Endothelial cell of umbilical vein (primary cell): ENCODE data around the gene CFAP45. TPM values are rescaled to one million over a fixed set of nuclear protein-coding genes. Genes with fewer than 3 reads are reported as not detected.

Experiments used
- BruUV-seq: library from RNA; stranded (reverse); fragments of 400-500 nt; replicated peaks from 2 replicates; lab custom pipeline; 2021; lab: Mats Ljungman, UMichigan
- CTCF ChIA-PET: fragments of 300-600, 350-600 bp; sonication (Branson Sonifier 250); formaldehyde crosslinking; loops from one replicate; lab custom pipeline; 2021; ENCODE audit warnings: antibody characterized with exemption, inconsistent platforms; lab: Charles Lee
- POLR2A ChIA-PET: fragments of 300-600, 350-600 bp; sonication (Branson Sonifier 250); formaldehyde crosslinking; loops from one replicate; lab custom pipeline; 2021; ENCODE audit warnings: antibody characterized with exemption, inconsistent platforms; lab: Charles Lee
- DNase-seq: peaks from one replicate; pipeline ENCODE4 v3.0.0-alpha.2; 2011; ENCODE audit warnings: low read depth, low spot score
- FAIRE-seq: peaks from 2 replicates; lab custom pipeline; 2011; peaks lifted over from hg19 to GRCh38; lab: Jason Lieb, UNC
- H2AFZ ChIP-seq: 2 replicates; pipeline ENCODE4 v1.6.0; 2012; ENCODE audit warnings: low read depth, low read length, control low read depth, inconsistent platforms
- H3K27ac ChIP-seq: 2 replicates; pipeline ENCODE4 v1.5.1; 2011; ENCODE audit warnings: low read depth, mild to moderate bottlenecking, control low read depth, low read length, moderate library complexity; ENCODE audit not compliant: insufficient read depth
- H3K27me3 ChIP-seq, 2 experiments: 2 replicates each; pipeline versions ENCODE4 v1.6.0 to v1.6.1; 2011; ENCODE audit warnings: low read length in 2 of 2, mixed read lengths in 1 of 2; ENCODE audit not compliant: control insufficient read depth in 2 of 2, insufficient read depth in 2 of 2
- H3K36me3 ChIP-seq, 2 experiments: 2 replicates in 1 of 2; 3 replicates in 1 of 2; pipeline ENCODE4 v1.5.1; 2011; ENCODE audit warnings: low read length in 2 of 2, mild to moderate bottlenecking in 1 of 2, moderate library complexity in 1 of 2; ENCODE audit not compliant: control insufficient read depth in 2 of 2, insufficient read depth in 2 of 2; ENCODE audit errors: extremely low read depth in 1 of 2
- H3K4me1 ChIP-seq: 3 replicates; pipeline ENCODE4 v1.5.1; 2011; ENCODE audit warnings: mild to moderate bottlenecking, low read length; ENCODE audit not compliant: control insufficient read depth, insufficient read depth; ENCODE audit errors: extremely low read depth
- H3K4me2 ChIP-seq: 2 replicates; pipeline ENCODE4 v1.6.1; 2011; ENCODE audit warnings: low read length, control low read depth, mixed read lengths; ENCODE audit not compliant: insufficient read depth
- H3K4me3 ChIP-seq, 3 experiments: fragments of 200-600 bp in 1 of 3; sonication (generic), shearing (Covaris generic) in 1 of 3; replicated peaks in 1 of 3; 2 replicates each; pipeline ENCODE4 v1.5.1; 2011 to 2016; ENCODE audit warnings: control low read depth in 3 of 3, low read length in 3 of 3, mild to moderate bottlenecking in 2 of 3, inconsistent platforms in 1 of 3, low read depth in 1 of 3, moderate library complexity in 1 of 3; ENCODE audit not compliant: insufficient read depth in 1 of 3
- H3K79me2 ChIP-seq: 2 replicates; pipeline ENCODE4 v1.6.0; 2012; ENCODE audit warnings: low read length, inconsistent platforms; ENCODE audit not compliant: control insufficient read depth, insufficient read depth
- H3K9ac ChIP-seq: replicated peaks from 2 replicates; pipeline ENCODE3; 2011; ENCODE audit warnings: low read length, control low read depth; ENCODE audit not compliant: insufficient read depth; ENCODE audit errors: extremely low read depth
- H3K9me1 ChIP-seq: replicated peaks from 3 replicates; pipeline ENCODE4 v1.6.0; 2011; ENCODE audit warnings: mild to moderate bottlenecking, low read length; ENCODE audit not compliant: control insufficient read depth, insufficient read depth; ENCODE audit errors: extremely low read depth
- H3K9me3 ChIP-seq: replicated peaks from 2 replicates; pipeline ENCODE4 v1.5.1; 2012; ENCODE audit warnings: low read length, inconsistent platforms; ENCODE audit not compliant: control insufficient read depth, insufficient read depth
- H4K20me1 ChIP-seq: replicated peaks from 2 replicates; pipeline ENCODE3; 2011; ENCODE audit warnings: mild to moderate bottlenecking, low read length; ENCODE audit not compliant: control insufficient read depth, insufficient read depth; ENCODE audit errors: extremely low read depth
- CTCF ChIP-seq, 2 donors: IDR thresholded peaks; 1 replicate in 1 of 2; 2 replicates in 1 of 2; pipeline ENCODE4 v1.5.1; 2011; ENCODE audit warnings: low read length in 2 of 2, mild to moderate bottlenecking in 2 of 2, moderate library complexity in 2 of 2, control low read depth in 1 of 2, inconsistent platforms in 1 of 2, low read depth in 1 of 2; ENCODE audit not compliant: insufficient read depth in 1 of 2; ENCODE audit errors: extremely low read depth in 1 of 2
- EZH2 ChIP-seq: IDR thresholded peaks from 2 replicates; pipeline ENCODE4 v1.6.1; 2012; ENCODE audit warnings: borderline replicate concordance, low read depth, mild to moderate bottlenecking, moderate library complexity, low read length, inconsistent platforms; ENCODE audit not compliant: severe bottlenecking
- JUN ChIP-seq: IDR thresholded peaks from 2 replicates; pipeline ENCODE4 v1.6.1; 2011; ENCODE audit warnings: borderline replicate concordance, low read depth; ENCODE audit not compliant: insufficient read length, insufficient read depth
- MAX ChIP-seq: IDR thresholded peaks from 2 replicates; pipeline ENCODE4 v1.6.1; 2011; ENCODE audit not compliant: insufficient read depth, insufficient read length
- MYC ChIP-seq: IDR thresholded peaks from one replicate; pipeline ENCODE4 v1.6.1; 2011; ENCODE audit warnings: mild to moderate bottlenecking, low read depth, low read length
- POLR2AphosphoS5 ChIP-seq: IDR thresholded peaks from 2 replicates; pipeline ENCODE4 v1.6.1; 2012; ENCODE audit warnings: low read depth, mild to moderate bottlenecking, control low read depth, low read length, moderate library complexity; ENCODE audit not compliant: insufficient read depth
- dilution Hi-C: fragments of 300-500 bp; cut with MboI; formaldehyde crosslinking; loops from one replicate; pipeline ENCODE4 v1.15.0; 2019; ENCODE audit warnings: low sequenced_read_pairs; ENCODE audit not compliant: extremely low pct_ligation_motif_present
- intact Hi-C: fragments of 100-400 bp; cut with micrococcal nuclease; formaldehyde crosslinking; loops from one replicate; pipeline ENCODE4 v1.10.0; 2022
- polyA plus RNA-seq, 4 experiments: library from polyadenylated mRNA; depleted of rRNA in 3 of 4; stranded (reverse) in 3 of 4; unstranded in 1 of 4; fragments of >200 nt; gene quantifications; 2 replicates each; pipeline versions ENCODE4 v1.2.1 to v1.2.3, GENCODE V29; 2011 to 2012; ENCODE audit warnings: missing spikeins in 1 of 4
- total RNA-seq: library from RNA; stranded (reverse); gene quantifications from 2 replicates; pipeline ENCODE4 v1.2.3, GENCODE V29; 2021

Gene CFAP45
- total and polyA plus RNA-seq, 2 donors (not counting 3 experiments of a cell fraction or from before 2014, with no cell fraction given): 0.25 to 2.5 TPM

GRCh38 chr1:159877695-159878444 lies 22.1 kb downstream of the CFAP45 start:
- TF ChIP-seq CTCF (IDR thresholded peaks at IDR 0.05; ENCODE audit: extremely low read depth in 1 of 2, insufficient read depth in 1 of 2, low read depth in 1 of 2, low read length in 2 of 2) (no peak), MYC (no peak), MAX (no peak), JUN (no peak), EZH2 (no peak), POLR2AphosphoS5 (no peak)
- dilution Hi-C loops (no loop called here), intact Hi-C loops (no loop called here)
- H3K27ac ChIP-seq: no peak overlapping the region
- H3K4me1 ChIP-seq: peaks cover 14% of the 10 kb centered on the region
- H3K9ac ChIP-seq: no peak overlapping the region
- DNase-seq (no peak), FAIRE-seq (no peak)
- no peaks in the 10 kb centered on the region for H3K36me3 ChIP-seq
- no peaks in the 10 kb centered on the region for H3K79me2 ChIP-seq
- BruUV-seq: no TSS peak
- no peak overlapping the region for H3K4me2 ChIP-seq
- no peak overlapping the region for H2AFZ ChIP-seq
- ChIA-PET CTCF (no interaction called here), POLR2A (no interaction called here)
- no peaks in the 10 kb centered on the region for H3K9me3 ChIP-seq
- H3K9me1 ChIP-seq: no peaks in the 10 kb centered on the region
- no peaks in the 10 kb centered on the region for H4K20me1 ChIP-seq
- no peaks in the 10 kb centered on the region for H3K27me3 ChIP-seq
- no peak overlapping the region for H3K4me3 ChIP-seq
